Fibroblast of the conjunctiva (primary cell): Measurements from ENCODE around the gene BAHCC1.

ENCODE experiments used
- DNase-seq: peaks from one replicate; pipeline ENCODE4 v3.0.0-alpha.2; 2010; ENCODE audit warnings: low read depth

BAHCC1 gene

DNA sequence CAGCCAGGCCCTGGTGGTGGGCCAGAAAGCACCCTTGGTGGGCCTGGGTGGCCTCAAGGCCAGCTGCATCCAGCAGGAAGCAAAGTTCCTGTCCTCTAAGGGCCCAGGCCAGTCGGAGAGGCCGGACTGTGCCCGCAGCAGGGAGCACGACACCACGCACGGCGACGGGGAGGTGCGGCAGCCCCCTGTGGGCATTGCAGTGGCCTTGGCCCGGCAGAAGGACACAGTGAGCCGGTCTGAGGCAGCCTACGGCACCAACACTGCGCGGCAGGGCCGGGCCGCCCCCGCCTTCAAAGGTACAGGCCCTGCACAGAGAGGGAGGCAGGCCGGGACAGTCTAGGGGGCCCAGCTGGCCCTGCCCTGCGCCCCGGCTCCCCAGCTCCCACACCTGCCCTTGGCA is 48.0 kb downstream of the BAHCC1 start:
- no peak for DNase-seq

GRCh38 chr17:81444610-81445339 is 49.5 kb downstream of the BAHCC1 start:
- no peak for DNase-seq

DNA sequence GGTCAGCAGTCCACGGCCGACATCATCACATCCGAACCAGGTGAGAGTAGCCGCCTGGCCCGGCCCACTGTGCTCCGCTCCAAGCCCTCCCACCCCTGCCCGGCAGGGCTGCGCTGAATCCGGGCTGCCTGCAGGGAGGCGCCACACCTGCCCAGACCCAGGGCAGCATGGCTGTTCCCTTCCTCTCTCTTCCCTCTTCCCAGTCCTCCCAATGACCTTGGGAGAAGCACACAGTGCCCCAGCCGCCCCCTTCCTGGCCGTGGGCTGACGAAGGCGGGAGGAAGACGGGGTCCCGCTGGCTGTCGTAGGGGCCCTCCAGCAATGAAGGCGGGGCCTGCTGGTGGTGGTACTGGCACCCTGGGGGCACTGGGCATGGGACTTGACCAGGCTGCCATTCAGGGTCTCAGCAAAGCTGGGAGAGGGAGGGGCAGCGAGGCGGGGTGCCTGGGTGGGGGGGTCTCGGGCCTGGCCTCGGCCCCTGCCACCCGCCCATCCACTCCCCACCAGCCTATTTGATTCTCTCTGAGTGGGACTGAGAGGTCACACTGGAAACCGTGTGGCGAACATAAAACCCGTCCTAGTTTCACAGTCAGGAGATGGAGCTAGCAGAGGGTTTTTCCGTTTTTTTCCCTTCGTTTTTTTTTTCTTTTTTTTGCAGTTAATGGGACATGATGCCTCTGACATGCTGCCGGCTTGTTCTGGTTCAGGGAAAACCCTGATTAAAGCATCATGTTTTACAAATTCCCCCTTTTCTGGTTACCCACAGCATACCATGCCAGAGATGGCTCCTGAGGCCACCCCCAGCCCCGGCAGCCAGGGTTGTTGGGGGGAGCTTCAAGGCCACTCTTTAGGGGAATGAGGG is 50.6 kb downstream of the BAHCC1 start:
- DNase-seq, result no peak

GRCh38 chr17:81447331-81447933 is 52.2 kb downstream of the BAHCC1 start:
- no peak for DNase-seq

- no peak for DNase-seq
These were observed 53.2 kb downstream of the BAHCC1 start for GRCh38 chr17:81448442-81448841.

GRCh38 chr17:81448950-81449349 is 53.7 kb downstream of the BAHCC1 start:
- no peak for DNase-seq

GRCh38 chr17:81449351-81449750 is 54.1 kb downstream of the BAHCC1 start:
- DNase-seq, result no peak

DNA sequence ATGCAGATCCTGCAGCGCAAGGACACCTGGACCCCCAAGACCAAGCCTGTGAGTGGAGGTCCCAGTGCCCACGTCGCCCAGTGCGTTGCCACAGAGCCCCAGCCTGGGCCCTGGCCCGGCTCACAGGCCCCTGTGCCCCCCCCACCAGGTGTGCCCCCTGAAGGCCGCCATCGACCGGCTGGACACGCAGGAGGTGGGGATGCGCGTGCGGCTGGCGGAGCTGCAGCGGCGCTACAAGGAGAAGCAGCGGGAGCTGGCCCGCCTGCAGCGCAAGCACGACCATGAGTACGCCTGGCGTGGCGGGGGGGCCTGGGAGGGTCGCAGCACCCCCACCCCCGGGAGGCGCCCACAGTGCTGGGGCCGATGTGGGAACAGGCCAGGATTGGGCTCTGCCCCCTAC is 56.6 kb downstream of the BAHCC1 start:
- no peak for DNase-seq

DNA sequence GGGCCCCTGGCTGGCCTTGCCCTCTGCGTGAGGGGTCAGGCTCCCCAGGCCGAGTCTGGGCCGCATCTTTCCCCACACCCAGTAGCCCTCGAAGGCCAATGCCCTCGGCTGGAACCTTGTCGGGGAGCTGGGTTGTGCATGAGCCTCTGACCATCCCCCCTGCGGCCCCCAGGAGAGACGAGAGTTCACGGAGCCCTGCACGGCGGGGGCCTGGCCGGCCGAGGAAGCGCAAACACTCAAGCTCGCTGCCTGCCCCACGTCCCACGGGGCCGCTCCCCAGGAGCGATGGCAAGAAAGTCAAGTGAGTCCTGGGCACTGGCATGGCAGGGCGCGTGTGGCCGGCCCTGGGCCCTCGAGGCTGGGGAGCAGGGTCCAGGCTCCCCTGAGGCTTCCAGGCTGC is 57.3 kb downstream of the BAHCC1 start:
- DNase-seq, result no peak

- no peak for DNase-seq
These were observed 57.8 kb downstream of the BAHCC1 start for GRCh38 chr17:81453076-81453475.

GRCh38 chr17:81453712-81454111 is 58.5 kb downstream of the BAHCC1 start:
- no peak for DNase-seq

DNA sequence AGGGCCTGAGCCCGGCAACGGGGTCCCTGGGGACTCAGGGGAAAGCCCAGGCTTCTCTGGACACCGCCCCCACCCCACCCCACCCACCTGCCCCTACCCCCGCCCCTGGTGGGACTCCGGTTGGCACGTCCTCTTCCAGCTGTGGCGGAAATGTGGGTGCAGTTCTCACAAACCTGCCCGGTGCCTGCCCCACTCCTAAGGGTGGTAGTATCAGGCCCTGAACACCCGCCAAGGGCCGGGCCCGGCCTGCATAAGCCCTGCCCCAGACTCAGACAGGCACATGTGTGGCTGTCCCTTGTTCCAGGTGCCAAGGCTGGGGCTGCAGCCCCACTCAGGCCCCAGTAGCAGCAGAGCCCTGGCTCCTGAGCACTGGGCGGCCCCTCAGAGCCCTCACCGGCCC is 59.2 kb downstream of the BAHCC1 start:
- no peak for DNase-seq

DNA sequence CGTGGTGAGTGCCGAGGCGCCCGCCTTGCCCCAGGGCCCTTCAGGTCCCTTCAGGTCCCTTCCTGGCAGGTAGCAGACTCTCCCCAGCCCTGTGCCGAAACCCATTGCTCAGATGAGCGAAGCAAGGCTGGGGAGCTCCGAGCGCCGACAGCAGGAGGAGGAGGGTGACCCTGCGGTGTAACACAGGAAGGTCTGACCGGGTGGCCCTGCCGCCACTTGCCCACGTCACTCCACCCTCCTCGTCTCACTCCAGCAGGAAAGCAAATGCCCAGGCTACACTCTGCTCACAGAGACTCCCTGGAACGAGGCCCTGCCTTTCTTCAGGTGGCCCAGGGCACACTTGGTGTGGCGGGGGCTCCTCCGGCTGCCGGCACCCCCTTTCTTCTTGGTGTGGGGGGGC is 60.1 kb downstream of the BAHCC1 start:
- no peak for DNase-seq

DNA sequence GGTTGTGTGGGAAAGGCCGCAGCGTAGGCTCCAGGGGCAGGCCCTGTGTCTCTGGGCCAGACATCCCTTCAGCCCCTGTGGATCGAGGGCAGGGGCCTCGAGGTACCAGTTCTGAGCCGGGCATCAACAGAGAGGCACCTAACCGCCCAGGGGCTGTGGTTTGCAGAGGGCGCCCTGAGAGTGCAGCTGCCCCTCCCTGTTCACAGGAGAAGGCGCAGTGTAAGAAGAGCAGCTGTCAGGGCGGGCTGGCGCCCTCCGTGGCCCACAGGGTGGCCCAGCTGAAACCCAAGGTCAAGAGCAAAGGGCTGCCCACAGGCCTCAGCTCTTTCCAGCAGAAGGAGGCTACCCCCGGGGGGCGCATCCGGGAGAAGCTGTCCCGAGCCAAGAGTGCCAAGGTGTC is 60.8 kb downstream of the BAHCC1 start:
- no peak for DNase-seq

DNA sequence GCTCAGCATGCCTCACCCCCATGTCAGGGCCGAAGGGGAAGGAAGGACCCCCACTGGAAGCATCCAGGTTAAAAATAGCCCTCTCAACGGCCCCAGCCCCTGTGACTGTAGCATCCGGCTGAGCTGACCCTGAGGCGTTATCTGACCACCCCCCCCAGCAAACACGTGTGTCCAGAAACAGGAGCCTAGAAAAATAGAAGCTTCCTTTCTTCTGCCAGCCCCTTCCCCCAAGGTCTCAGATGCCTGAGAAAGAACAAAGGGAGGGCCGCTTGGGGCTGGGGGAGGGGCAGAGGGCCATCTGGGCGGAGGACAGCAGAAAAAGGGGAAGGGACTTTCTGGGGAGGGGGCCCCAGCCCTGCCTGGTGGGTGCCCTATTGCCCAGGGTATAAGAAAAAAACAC is 61.5 kb downstream of the BAHCC1 start:
- DNase-seq, result no peak

GRCh38 chr17:81457401-81457800 is 62.1 kb downstream of the BAHCC1 start:
- DNase-seq, result no peak

DNA sequence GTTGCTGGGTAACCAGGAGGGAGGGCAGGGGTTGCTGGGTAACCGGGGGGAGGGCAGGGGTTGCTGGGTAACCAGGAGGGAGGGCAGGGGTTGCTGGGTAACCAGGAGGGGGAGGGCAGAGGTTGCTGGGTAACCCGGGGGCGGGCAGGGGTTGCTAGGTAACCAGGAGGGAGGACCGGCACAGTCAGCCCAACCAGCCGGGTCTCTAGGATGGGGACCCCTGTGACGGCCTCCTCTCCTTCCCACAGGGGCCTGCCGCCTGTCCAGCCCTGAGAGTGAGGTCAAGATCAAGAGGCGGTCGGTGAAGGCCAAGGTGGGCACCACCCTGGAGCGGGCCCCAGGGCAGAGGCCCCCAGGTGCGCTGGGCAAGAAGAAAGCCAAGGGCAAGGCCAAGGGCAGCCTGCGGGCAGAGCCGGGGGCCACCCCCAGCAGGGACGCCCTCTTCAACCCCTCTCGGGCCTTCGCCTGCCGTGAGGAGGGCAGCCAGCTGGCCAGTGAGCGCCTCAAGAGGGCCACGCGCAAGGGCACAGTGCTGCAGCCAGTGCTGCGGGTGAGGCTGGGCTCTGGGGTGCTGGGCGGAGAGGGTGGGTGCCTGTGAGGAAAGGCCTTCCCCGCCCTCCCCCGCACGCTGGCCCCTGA is 62.8 kb downstream of the BAHCC1 start:
- DNase-seq, result no peak

DNA sequence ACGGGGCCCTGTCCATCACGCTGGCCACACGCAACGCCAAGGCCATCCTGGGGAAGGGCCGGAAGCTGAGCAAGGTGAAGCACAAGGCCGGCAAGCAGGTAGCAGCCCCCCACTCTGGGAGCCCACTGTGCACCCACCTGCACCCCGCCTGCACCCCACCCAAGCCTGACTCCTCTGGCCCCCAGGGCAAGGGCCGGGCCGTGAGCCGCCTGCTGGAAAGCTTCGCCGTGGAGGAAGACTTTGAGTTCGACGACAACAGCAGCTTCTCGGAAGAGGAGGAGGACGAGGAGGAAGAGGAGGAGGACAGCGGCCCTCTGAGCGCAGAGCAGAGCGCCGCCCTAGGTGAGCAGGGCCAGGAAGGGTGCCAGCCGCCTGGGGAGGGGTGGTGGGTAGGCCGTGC is 63.4 kb downstream of the BAHCC1 start:
- no peak for DNase-seq

DNA sequence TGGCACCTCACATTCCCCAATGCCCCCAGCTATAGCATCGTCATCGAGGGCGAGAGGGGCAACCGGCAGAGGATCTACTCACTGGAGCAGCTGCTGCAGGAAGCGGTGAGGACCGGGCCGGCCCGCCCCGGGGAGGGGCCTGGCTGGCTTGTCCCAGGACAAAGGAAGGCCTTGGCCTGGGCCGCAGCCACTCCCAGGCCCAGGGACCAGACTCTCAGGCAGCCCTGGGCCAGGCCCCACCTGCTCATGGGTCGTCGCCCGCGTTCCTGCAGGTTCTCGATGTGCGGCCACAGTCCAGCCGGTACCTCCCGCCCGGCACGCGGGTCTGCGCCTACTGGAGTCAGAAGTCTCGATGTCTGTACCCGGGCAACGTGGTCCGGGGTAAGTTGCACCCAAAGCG is 64.0 kb downstream of the BAHCC1 start:
- no peak for DNase-seq

- DNase-seq, result no peak
These were observed 64.6 kb downstream of the BAHCC1 start for GRCh38 chr17:81459864-81460263.

DNA sequence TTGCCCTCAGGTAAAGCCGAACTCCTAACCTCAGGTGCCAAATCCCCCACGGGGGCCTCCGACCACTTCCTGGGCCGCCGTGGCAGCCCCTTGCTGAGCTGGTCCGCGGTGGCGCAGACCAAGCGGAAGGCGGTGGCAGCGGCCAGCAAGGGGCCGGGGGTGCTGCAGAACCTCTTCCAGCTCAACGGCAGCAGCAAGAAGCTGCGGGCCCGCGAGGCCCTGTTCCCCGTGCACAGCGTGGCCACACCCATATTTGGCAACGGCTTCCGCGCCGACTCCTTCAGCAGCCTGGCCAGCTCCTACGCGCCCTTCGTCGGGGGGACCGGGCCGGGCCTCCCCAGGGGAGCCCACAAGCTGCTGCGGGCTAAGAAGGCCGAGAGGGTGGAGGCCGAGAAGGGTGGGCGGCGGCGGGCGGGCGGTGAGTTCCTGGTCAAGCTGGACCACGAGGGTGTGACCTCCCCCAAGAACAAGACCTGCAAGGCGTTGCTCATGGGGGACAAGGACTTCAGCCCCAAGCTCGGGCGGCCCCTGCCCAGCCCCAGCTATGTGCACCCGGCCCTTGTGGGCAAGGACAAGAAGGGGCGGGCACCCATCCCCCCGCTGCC is 65.7 kb downstream of the BAHCC1 start:
- DNase-seq, result no peak
